Nephron progenitor cell (in vitro differentiated cells): ENCODE measurements around the gene COPS6.

Source experiments
- DNase-seq: peaks from one replicate; pipeline ENCODE4 v3.0.0; 2021
- H3K27ac Mint-ChIP-seq: 2 replicates; pipeline ENCODE4 v1.8.0; 2021; ENCODE audit warnings: mild to moderate bottlenecking, moderate library complexity, mixed read lengths
- H3K27me3 Mint-ChIP-seq: 2 replicates; pipeline ENCODE4 v1.8.0; 2021; ENCODE audit warnings: mild to moderate bottlenecking, low read depth, mixed read lengths; ENCODE audit not compliant: poor library complexity
- H3K36me3 Mint-ChIP-seq: 2 replicates; pipeline ENCODE4 v1.8.0; 2021; ENCODE audit warnings: low read depth, mixed read lengths
- H3K4me1 Mint-ChIP-seq: 2 replicates; pipeline ENCODE4 v1.8.0; 2021; ENCODE audit warnings: mixed read lengths
- H3K4me3 Mint-ChIP-seq: 2 replicates; pipeline ENCODE4 v1.8.0; 2021; ENCODE audit warnings: mild to moderate bottlenecking, moderate library complexity, mixed read lengths
- H3K9me3 Mint-ChIP-seq: 2 replicates; pipeline ENCODE4 v1.8.0; 2021; ENCODE audit warnings: mild to moderate bottlenecking, moderate library complexity, mixed read lengths
- TF ChIP-seq, protein P1 (sequence below): fragments of 200-600 bp; sonication (generic); IDR thresholded peaks from 2 replicates; pipeline ENCODE4 v1.5.0; 2021; ENCODE audit warnings: antibody characterized with exemption

Gene COPS6

DNA sequence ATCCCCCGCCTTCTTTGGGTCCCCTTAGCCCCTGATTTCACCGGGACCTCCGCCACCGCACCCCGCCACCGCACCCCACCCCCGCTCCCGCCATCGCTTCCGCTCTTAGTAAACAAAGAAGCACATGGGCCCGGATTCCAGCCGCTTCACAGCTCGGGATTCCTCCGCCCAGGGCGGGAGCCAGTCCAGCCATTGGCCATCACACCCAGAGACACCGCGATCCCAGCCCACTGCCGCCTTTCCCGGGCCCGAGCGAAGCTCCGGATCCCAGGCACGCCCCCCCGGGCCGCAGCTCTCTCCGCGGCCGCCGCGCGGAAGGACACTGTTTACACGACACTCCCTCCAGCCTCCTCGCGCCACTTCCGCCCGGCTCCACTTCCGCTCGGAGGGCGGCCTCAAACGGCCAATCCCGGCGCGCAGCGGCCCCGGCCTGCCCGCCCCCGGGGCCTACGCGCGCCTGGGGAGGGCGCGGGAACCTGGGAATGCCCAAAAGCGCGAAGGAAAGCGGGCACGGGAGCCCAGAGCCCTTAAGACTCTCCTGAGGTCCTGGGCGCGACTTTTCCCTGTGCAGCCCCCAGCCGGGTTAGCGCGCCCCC lies 11.7 kb downstream of the COPS6 start:
- H3K27ac Mint-ChIP-seq: peak overlapping the region; percentile 100
- peak overlapping the region; percentile 97 for H3K4me3 Mint-ChIP-seq
- no peaks in the 10 kb centered on the region for H3K9me3 Mint-ChIP-seq
- peaks cover 65% of the 10 kb centered on the region for H3K4me1 Mint-ChIP-seq
- peaks cover 13% of the 10 kb centered on the region for H3K27me3 Mint-ChIP-seq
- peak; percentile 96 for DNase-seq
- TF ChIP-seq, protein P1, sequence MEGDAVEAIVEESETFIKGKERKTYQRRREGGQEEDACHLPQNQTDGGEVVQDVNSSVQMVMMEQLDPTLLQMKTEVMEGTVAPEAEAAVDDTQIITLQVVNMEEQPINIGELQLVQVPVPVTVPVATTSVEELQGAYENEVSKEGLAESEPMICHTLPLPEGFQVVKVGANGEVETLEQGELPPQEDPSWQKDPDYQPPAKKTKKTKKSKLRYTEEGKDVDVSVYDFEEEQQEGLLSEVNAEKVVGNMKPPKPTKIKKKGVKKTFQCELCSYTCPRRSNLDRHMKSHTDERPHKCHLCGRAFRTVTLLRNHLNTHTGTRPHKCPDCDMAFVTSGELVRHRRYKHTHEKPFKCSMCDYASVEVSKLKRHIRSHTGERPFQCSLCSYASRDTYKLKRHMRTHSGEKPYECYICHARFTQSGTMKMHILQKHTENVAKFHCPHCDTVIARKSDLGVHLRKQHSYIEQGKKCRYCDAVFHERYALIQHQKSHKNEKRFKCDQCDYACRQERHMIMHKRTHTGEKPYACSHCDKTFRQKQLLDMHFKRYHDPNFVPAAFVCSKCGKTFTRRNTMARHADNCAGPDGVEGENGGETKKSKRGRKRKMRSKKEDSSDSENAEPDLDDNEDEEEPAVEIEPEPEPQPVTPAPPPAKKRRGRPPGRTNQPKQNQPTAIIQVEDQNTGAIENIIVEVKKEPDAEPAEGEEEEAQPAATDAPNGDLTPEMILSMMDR: no peak
- H3K36me3 Mint-ChIP-seq: peaks cover 64% of the 10 kb centered on the region

DNA sequence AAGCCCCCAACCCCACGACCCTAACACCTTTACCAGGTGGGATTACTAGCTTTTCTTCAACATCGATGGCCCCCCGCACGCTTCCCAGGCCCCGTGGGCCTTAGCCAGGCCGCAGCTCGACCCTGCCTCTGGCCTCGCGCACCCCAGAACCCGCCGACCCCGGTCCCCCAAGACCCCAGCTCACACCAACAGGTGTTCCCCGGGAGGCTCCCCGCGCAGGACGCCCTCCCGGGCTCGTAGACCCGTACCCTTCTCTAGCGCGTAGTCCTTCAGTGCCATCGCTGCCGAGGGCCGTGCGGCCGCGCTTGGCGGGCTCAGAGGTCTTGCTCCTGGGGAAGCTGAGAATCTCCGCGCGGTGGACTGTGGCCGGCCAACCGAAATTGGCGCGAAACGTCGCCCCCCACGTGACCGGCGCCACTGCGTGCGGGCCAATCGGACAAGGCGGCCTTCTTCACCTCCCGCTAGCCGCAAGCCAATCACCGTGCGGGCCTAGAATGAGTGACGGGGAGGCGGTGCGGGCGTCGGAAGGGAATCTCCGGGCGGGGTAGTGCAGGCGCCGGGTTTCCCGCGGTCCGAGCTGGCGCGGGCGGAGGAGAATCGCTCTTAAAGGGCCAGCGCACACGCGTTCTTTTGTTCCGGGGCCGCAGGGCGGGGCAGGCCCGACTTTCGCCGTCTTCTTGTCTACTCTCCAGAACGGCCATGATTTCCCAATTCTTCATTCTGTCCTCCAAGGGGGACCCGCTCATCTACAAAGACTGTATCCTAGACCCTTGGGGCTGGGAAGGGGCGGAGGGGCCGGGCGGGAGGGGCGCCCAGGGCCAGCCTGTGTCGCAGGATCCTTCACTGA lies 12.5 kb downstream of the COPS6 start, which contains the start of the genes AP4M1 and MCM7:
Gene AP4M1, plus strand, starts transcription at position 628 of the 847 bp plus-strand sequence. Its CDS starts 72 bp downstream, at position 700.
Gene MCM7, minus strand, starts transcription at position 382 of the 847 bp plus-strand sequence. Its CDS starts 103 bp downstream, at position 279.
- Mint-ChIP-seq H3K9me3 (no peaks in the 10 kb centered on the region), H3K36me3 (peaks cover 57% of the 10 kb centered on the region), H3K27ac (peak within 1 kb of the TSS; percentile 100), H3K27me3 (peaks cover 13% of the 10 kb centered on the region), H3K4me3 (peak within 1 kb of the TSS; percentile 97), H3K4me1 (peaks cover 58% of the 10 kb centered on the region)
- TF ChIP-seq, protein P1: no peak
- peak; percentile 98 for DNase-seq

DNA sequence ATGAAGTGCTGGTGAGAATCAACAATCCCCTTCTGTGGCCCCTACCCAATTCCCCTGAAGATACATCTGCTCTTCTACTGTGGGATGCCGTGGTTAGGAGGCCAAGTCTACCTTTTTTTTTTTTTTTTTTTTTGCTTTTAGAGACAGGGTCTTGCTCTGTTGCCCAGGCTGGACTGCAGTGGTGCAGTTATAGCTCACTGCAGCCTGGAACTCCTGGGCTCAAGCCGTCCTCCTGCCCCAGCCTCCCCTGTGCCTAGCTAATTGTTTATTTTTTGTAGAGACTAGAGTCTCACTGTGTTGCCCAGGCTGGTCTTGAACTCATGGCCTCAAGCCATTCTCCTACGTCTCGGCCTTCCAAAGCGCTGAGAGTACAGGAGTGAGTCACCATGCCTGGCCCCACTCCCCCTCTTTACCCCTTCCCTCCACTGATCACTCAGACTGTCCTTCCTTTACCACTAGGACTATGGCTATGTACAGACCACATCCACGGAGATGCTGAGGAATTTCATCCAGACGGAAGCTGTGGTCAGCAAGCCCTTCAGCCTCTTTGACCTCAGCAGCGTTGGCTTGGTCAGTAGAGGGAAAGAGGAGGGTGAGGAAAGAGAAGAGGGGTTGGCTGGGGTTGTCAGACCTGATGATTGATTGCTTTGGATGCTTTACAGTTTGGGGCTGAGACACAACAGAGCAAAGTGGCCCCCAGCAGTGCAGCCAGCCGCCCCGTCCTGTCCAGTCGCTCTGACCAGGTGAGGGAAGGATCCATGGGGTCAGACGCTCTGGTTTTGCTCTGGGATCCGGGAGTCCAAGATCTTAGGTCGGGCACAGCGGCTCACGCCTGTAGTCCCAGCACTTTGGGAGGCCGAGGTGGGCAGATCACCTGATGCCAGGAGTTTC lies 14.4 kb downstream of the COPS6 start:
- peak overlapping the region; percentile 100 for H3K27ac Mint-ChIP-seq
- H3K27me3 Mint-ChIP-seq: peaks cover 13% of the 10 kb centered on the region
- peaks cover 47% of the 10 kb centered on the region for H3K4me1 Mint-ChIP-seq
- TF ChIP-seq, protein P1: no peak
- H3K4me3 Mint-ChIP-seq: peak overlapping the region; percentile 97
- H3K36me3 Mint-ChIP-seq: peaks cover 40% of the 10 kb centered on the region
- no peaks in the 10 kb centered on the region for H3K9me3 Mint-ChIP-seq
- DNase-seq: no peak

DNA sequence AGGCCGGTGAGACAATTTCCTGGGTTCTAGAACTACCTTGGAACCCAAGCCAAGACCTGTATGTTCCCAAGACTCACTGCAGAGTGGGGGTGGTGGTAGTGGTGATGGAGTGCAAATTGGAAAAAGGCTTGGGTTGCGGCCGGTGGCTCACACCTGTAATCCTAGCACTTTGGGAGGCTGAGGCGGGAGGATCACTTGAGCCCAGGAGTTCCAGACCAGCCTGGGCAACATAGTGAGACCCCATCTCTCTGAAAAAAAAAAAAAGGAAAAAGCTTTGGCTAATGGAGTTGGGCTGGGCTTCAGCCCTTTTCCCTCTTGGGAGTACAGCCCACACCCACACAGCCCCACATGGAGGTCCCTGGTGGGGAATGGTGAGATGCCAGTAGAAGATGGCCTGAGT lies 16.8 kb downstream of the COPS6 start:
- Mint-ChIP-seq H3K27ac (peak overlapping the region; percentile 74), H3K4me1 (peaks cover 25% of the 10 kb centered on the region), H3K36me3 (peaks cover 35% of the 10 kb centered on the region), H3K4me3 (no peak overlapping the region), H3K9me3 (no peaks in the 10 kb centered on the region), H3K27me3 (peaks cover 9% of the 10 kb centered on the region)
- no peak for DNase-seq
- TF ChIP-seq, protein P1: no peak

DNA sequence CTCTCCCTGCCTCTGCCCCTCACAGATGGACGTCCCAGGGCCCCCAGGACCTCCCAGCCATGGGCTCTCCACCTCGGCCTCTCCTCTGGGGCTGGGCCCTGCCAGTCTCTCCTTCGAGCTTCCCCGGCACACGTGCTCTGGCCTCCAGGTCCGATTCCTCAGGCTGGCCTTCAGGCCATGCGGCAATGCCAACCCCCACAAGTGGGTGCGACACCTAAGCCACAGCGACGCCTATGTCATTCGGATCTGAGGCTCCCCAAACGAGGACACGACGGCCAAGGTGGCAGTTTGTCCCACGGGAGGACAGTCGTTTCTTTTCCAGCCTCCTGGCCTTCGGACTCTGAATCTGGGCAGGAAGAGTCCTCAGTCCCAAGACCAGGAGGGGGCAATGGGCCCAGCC lies 17.9 kb downstream of the COPS6 start:
- Mint-ChIP-seq H3K36me3 (peaks cover 46% of the 10 kb centered on the region), H3K4me1 (peaks cover 25% of the 10 kb centered on the region), H3K4me3 (no peak overlapping the region), H3K27ac (peak overlapping the region; percentile 61), H3K27me3 (peaks cover 7% of the 10 kb centered on the region), H3K9me3 (no peaks in the 10 kb centered on the region)
- DNase-seq: no peak
- TF ChIP-seq, protein P1: no peak
